Stimulated activated CD8-positive, alpha-beta memory T cell treated with anti-CD3 and anti-CD28 coated beads, Interleukin-4, amount 100 ng/mL, for 24 hours (primary cell): Measurements from ENCODE around the gene SLC44A2.

Experiments used
- DNase-seq: peaks from one replicate; pipeline ENCODE4 v3.0.0-alpha.2; 2020; ENCODE audit warnings: low read depth

Gene SLC44A2

DNA sequence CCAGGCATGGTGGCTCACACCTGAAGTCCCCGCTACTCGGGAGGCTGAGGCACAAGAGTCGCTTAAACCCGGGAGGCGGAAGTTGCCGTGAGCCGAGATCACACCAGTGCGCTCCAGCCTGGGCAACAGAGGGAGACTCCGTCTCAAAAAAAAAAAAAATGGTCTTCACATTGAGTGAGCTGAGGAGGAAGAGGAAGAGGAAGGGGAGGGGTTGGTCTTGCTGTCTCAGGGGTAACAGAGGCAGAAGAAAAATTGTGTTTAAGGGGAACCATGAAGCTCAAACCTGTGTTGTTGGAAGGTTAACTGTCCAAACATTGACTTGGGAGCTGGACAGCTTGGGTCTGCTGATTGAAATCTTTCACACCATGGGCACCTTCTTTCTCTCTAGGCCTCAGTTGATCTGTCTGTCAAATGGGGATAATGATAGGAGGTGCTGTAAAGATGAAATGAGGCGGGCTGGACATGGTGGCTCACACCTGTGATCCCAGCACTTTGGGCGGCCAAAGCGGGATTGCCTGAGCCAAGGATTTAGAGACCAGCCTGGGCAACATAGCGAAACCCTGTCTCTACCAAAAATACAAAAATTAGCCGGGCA lies 9.8 kb upstream of the SLC44A2 start:
- no peak for DNase-seq

DNA sequence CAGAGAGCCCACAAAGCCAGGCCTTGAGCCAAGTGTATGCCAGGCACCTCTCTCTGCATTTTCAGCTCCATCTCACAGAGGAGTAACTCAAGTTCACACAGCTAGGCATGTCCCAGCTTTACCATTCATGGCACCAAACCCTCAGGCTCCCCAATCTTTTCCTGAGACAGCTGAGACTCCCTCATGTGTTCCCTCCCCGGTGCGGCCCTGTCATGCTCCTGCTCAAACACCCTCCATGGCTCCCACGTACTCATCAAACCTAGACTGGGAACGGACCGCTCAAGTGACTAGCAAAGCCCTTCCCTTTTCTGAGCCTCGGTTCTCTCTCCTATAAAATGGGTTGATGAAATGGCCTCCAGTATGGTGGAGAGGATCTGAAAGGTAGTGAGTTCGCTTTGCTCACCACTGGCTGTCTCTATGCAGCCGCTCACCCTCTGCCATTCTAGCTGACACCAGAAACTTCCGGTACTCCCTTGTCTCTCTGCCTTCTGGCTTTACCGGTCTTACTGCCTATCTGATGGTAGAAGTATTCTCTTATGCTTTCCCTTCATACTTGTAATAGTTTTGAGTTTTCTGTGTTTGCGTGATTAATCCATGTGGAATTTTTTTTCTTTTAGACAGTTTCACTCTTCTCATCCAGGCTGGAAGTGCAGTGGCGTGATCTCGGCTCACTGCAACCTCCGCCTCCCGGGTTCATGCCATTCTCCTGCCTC lies 7.8 kb upstream of the SLC44A2 start:
- no peak for DNase-seq

DNA sequence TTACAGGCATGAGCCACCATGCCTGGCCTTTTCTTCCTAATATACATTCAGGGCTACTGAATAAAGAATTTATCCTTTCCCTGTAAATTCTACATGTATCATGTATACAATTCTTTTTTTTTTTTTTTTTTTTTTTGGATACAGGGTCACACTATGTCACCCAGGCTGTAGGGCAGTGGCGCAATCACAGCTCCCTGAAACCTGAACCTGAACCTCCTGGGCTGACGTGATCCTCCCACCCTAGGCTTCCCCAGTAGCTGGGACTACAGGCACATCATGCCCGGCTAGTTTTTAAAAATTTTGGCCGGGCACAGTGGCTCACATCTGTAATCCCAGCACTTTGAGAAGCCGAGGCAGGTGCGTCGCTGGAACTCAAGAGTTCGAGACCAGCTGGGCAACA lies 6.5 kb upstream of the SLC44A2 start:
- no peak for DNase-seq

DNA sequence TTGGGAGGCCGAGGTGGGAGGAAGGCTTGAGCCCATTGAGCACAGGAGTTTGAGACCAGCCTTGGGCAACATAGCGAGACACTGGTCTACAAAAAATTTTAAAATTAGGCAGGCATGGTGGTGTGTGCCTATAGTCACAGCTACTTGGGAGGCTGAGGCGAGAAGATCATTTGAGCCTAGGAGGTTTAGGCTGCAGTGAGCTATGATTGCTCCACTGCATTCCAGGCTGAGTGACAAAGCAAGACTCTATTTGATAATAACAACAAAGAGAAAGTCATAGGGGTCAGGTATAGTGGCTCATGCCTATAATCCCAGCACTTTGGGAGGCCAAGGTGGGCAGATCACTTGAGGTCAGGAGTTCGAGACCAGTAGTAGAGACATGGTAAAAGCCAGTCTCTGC lies 4.6 kb upstream of the SLC44A2 start:
- no peak for DNase-seq

DNA sequence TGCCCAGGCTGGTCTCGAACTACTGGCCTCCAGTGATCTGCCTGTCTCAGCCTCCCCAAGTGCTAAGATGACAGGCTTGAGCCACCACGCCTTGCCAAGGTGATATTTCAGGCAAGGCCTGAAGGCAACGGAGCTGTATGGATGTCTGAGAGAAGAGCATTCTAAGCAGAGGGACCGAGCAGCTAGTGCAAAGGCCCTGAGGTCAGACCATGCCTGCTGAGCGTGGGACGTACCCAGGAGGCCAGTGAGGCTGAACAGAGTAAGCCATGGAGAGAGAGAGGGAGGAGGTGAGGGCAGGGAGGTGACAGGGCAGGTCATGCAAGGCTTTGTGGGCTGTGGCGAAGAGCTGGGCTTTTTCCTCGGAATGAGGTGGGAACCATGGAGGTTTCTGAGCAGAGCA lies 3.4 kb upstream of the SLC44A2 start:
- no peak for DNase-seq

DNA sequence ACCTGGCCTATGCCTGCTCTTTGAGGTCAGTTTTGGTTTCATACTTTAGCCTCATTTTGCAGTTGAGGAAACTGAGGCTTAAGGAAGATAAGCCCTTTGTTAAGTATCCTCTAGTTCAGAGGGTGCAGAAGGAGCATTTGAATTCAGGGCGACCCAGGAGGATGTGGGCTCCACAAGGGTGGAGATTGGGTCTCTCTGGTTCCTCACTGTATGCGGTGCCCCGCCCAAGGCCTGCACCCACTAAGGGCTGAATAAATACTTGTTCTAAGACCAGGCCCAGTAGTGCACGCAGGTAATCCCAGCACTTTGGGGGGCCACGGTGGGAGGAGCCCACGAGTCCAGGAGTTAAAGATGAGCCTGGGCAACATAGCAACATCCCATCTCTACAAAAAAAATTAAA lies 768 bp upstream of the SLC44A2 start:
- no peak for DNase-seq

DNA sequence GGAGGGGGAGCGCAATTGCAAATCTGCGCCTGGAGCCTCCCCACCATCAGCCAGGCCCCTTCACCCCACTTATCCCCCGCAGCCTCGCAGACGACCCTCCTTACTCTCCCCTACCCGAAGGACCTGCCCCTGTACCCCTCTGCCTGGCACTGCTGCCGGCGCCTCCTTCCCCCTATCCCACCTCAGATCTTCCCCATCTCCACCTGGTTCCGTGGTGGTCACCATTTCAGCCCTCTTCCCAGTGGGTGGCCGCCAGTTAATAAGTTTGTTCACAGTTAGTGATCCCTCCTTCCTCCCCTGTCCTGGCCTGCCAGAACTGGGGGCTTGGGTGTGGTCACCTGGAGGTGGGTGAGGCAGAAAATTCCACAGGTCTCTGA lies 397 bp downstream of the SLC44A2 start:
- DNase-seq: no peak

DNA sequence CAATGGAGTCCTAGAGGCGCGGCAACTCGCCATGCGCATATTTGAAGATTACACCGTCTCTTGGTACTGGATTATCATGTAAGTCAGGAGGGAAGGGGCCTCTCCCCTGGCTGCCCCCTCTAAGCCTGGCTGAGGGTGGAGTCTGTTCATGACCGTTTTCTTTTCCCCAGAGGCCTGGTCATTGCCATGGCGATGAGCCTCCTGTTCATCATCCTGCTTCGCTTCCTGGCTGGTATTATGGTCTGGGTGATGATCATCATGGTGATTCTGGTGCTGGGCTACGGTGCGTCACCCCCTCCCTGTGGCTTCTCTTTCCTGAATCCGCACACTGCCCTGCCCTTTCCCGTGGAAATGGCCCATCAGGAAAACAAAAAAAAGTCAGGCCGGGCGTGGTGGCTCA lies 6.5 kb downstream of the SLC44A2 start:
- no peak for DNase-seq

DNA sequence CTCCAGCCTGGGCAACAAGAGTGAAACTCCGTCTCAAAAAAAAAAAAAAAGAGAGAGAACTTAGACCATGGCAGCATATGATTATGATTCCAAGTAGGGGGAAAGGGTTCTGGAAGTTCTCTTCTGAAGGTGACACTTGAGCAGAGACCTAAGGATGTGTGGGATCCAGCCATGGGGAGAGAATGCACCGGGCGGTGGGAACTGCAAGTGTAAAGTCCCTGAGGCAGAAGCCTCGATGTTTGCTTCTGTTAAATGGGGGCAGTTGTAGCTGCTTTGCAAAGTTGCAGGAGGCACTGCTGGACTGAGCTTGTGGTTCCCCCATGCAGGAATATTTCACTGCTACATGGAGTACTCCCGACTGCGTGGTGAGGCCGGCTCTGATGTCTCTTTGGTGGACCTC lies 9.1 kb downstream of the SLC44A2 start:
- DNase-seq: no peak

DNA sequence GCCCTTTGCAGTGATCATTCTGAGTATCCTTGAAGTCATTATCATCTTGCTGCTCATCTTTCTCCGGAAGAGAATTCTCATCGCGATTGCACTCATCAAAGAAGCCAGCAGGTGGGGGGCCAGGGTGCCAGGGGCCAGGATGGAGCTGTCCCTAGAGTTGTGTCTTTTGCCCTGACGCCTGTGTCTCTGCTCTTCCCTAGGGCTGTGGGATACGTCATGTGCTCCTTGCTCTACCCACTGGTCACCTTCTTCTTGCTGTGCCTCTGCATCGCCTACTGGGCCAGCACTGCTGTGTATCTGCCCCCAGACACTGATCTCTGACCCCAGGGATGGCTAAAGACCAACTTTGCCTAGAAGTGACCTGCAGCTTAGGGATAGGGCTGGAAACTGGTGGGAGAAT lies 9.6 kb downstream of the SLC44A2 start:
- no peak for DNase-seq

DNA sequence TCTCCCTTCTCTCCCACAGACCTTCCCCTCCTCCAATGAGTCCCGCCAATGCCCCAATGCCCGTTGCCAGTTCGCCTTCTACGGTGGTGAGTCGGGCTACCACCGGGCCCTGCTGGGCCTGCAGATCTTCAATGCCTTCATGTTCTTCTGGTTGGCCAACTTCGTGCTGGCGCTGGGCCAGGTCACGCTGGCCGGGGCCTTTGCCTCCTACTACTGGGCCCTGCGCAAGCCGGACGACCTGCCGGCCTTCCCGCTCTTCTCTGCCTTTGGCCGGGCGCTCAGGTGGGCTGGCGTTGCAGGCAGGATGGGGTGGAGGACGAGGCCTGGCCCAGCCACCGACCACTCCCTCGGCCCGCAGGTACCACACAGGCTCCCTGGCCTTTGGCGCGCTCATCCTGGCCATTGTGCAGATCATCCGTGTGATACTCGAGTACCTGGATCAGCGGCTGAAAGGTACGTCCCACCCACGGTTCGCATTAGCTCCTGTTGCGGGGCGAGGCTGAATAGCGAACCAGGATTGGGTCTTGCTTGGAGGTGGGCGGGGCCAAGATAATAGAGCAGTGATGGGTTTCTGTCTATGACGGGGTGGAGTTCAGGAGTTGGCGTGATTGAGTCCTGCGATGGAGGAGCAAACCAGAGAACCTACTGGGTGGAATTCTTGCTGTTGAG lies 11.1 kb downstream of the SLC44A2 start:
- no peak for DNase-seq

DNA sequence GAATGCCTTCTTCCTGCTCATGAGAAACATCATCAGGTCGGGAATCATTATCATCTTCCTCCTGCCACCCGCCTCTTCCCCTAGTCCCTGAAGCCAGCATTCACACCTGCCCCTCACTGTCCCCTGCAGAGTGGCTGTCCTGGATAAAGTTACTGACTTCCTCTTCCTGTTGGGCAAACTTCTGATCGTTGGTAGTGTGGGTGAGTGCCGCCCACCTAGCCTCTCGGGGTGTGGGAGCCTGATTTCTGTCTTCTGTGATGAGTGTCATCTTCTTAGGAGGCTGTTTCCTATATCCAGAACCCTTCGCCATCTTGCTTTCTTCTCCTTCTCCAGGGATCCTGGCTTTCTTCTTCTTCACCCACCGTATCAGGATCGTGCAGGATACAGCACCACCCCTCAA lies 12.5 kb downstream of the SLC44A2 start:
- no peak for DNase-seq

DNA sequence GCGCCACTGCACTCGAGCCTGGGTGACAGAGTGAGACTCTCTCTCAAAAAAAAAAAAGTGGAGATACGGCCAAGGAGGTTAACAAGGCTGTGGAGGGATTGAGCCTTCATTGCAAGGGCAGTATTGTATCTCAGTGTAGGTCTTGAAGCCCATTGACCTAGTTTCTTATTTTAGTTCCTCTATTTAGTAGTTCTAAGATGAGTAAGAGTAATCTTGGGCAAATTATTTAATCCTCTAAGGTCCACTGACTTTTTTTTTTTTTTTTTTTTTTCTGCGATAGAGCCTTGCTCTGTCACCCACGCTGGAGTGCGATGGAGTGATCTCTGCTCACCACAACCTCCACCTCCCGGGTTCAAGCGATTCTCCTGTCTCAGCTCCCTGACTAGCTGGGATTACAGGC lies 14.5 kb downstream of the SLC44A2 start:
- DNase-seq: no peak

DNA sequence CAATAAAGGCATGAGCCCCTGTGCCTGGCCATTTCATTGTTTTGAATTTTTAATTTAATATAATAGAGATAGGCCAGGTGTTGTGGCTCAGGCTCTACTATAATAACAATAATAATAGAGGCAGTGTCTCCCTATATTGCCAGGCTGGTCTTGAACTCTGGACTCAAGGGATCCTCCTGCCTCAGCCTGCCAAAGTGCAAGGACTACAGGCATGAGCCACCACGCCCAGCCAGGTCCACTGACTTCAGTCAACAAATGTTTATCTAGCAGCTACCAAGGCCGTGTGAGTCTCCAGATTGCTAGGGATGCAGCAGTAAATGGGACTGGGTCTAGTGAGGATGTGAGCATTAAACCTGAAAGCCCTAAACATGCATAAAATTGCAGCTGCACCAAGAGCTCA lies 15.0 kb downstream of the SLC44A2 start:
- DNase-seq: no peak

DNA sequence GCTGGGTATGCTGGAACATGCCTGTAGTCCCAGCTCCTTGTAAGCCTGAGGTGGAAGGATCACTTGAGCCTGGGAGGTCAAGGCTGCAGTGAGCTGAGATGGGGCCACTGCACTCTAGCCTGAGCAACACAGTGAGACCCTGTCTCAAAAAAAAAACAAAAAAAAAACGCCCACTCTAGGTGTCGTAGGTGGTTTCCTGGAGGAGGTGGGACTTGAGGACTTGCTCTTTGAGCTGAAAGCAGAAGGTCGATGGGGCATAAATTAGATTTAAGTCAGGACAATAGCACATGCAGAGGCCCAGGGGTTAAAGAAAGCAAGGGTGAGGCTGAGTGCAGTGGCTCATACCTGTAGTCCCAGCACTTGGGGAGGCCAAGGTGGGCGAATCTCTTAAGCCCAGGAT lies 15.9 kb downstream of the SLC44A2 start:
- no peak for DNase-seq

DNA sequence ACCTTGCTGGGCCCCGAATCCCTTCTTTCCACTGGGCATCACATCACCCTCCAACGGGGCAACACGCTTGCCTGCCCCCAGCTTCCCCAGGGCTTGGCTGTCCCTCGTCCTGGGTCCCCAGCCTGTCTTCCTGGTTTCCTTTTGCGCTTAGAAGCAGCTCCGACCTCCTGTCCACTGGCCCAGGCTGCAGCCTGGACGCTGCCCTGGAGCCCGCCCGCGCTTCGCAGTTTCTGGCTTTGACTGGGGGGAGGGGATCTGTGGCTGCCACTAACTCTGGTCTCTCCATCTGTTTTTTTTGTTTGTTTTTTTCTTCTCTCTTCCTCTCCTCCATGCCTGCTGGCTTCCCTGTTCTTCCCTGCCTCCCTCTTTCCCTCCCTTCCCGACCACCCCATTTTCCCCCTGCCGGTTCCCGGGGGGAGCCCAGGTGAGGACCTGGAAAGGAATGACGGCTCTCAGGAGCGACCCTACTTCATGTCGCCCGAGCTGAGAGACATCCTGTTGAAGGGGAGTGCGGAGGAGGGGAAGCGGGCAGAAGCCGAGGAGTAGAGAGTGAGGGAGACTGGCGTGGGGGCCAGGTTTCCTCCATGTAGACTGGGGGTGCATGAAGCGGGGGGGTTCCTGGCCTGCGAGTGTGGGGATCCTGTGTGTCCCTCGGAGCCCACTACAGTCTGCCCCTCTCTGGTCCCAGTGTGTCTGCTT lies 17.3 kb downstream of the SLC44A2 start:
- DNase-seq: no peak

DNA sequence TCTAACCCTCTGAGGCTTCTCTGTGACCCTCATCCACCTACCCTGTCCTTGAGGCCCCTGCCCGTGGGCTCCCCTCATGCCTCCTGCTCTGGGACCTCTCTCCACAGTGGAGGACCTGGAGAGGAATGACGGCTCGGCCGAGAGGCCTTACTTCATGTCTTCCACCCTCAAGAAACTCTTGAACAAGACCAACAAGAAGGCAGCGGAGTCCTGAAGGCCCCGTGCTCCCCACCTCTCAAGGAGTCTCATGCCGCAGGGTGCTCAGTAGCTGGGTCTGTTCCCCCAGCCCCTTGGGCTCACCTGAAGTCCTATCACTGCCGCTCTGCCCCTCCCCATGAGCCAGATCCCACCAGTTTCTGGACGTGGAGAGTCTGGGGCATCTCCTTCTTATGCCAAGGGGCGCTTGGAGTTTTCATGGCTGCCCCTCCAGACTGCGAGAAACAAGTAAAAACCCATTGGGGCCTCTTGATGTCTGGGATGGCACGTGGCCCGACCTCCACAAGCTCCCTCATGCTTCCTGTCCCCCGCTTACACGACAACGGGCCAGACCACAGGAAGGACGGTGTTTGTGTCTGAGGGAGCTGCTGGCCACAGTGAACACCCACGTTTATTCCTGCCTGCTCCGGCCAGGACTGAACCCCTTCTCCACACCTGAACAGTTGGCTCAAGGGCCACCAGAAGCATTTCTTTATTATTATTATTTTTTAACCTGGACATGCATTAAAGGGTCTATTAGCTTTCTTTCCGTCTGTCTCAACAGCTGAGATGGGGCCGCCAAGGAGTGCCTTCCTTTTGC lies 18.0 kb downstream of the SLC44A2 start:
- DNase-seq: no peak

DNA sequence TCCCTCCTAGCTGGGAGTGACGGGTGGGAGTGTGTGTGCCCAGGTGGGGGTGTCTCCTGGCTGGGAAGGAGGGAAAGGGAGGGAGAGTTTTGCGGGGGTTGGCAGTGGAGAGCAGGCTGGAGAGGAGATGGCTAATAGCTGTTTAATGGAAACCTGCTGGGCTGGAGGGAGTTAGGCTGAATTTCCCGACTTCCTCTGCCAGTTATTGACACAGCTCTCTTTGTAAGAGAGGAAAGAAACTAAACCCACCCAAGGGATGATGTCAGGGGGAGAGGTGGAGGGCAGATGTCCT lies 18.6 kb downstream of the SLC44A2 start:
- DNase-seq: no peak

DNA sequence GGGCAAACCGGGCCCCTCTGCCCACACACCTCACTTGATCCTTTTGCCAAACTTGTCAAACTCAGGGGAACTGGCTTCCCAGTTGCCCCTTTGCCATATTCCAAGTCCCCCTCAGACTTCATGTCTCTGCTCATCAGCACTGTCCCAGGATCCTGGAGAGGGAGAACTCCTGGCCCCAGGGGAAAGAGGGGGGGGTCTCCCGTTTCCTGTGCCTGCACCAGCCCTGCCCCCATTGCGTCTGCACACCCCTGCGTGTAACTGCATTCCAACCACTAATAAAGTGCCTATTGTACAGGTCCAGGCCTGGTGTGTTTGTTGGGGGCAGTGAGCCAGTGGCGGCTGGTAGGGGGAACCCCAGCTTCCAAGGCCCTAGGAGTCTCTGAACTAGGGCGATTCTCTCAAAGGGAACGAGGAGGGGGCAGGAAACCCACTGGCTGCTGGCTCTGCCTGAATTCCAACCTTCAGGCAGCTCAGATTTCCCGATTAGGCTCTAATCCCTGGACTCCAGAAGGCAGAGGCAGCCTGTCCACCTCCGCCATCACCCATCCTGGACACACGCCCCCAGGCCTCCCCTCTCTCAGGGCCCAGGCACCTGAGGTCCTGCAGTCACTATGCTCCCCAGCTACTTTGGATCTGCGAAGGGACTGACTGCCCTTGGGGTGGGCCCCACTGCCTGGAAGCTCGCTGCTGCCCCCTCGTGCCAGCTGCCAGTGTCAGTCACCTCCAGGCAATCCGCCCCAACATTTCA lies 19.1 kb downstream of the SLC44A2 start:
- peak; percentile 85 for DNase-seq

DNA sequence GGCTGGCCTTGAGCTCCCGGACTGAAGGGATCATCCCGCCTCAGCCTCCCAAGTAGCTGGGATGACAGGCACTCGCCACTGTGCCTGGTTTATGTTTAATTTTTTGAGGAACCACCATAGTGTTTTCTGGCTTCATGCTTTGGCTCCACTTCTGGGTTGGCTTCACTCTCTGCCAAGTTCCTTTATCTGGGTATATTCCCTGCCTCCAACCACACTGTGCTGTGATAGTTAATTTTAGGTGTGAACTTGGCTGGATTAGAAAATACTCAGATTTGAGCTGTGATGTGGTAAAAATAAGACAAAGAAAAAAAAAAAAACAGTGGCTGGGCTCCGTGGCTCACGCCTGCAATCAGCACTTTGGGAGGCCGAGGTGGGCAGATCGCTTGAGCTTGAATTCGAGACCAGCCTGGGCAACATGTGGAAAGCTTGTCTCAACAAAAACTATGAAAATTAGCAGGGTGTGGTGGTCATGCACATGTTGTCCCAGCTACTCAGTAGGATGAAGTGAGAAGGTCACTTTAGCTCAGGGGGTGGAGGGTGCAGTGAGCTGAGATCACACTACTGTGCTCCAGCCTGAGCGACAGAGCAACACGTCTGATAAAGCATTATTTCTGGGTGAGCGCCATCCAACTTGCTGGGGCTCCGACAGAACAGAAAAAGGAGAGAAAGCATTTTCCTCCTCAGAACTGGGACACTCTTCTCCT lies 21.3 kb downstream of the SLC44A2 start:
- DNase-seq: no peak

DNA sequence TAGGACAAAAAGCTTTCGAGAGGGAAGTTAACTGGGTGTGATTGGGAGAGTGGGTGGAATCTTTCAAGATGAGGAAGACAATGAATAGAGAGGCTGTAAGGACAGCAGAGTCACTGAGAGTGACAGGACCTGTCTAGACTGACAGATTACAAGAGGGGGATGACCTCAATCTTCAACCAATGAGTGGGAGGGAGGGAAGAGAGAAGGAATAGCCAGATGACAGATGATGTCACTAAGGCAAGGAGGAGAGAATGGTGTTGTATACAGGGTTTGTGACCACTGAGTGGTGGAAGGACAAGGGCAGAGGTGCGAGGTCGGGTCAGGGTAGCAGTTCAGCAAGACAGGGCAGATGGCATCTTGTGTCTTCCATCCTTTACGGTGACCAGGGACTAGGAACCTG lies 23.0 kb downstream of the SLC44A2 start:
- no peak for DNase-seq
